Cardiac septum (tissue), 1 donor: Measurements from ENCODE around the gene SDK1. TPM values are rescaled to one million over a fixed set of nuclear protein-coding genes. Genes with fewer than 3 reads are reported as not detected.
"Not testable (repeated sequence)": the region's sequence is repeated elsewhere in the genome, so short reads cannot be mapped to it uniquely, and the experiment has no call there.

Source experiments
- DNase-seq: peaks from one replicate; pipeline ENCODE4 v3.0.0-alpha.2; 2020; ENCODE audit warnings: low spot score
- intact Hi-C: fragments of 100-400 bp; cut with DNase I; formaldehyde crosslinking; loops from one replicate; pipeline ENCODE4 v1.14.0; 2022
- total RNA-seq: library from RNA; stranded (reverse); fragmentation: NEBNext Ultra II Directional; extraction: Animal tissue kit (Norgen Biotek cat#: 25700); gene quantifications from one replicate; pipeline ENCODE4 v1.2.1, GENCODE V29; 2021
- donor health status: DM: no; HTN: no; CAD: no.

SDK1 gene
- total RNA-seq, 1 donor from 2014 or later, result 0.32 TPM

GRCh38 chr7:4241304-4241612 is 940.2 kb downstream of the SDK1 start:
- intact Hi-C loops, result no loop called here

DNA sequence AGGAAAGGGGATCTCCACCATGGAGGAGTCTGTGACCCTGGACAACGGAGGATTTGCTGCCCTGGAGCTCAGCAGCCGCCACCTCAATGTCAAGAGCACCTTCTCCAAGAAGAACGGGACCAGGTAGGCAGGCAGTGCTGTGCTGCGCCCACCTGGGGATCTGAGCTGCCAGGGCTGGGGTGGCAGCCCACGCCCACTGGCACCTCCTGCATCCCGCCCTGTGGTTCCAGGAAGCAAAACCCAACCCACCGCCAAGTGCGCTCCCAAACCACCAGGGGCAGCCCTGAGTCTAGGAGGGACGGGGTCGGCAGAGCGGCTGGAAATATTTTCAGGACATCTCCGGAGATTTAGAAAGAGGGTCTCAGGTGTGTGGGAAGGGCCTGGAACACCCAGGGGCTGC is 940.7 kb downstream of the SDK1 start:
- DNase-seq, result peak; percentile 51
- intact Hi-C loops, result no loop called here

More at GRCh38 chr7:4241304-4241612, 940.2 kb downstream of the SDK1 start:
- DNase-seq, result no peak

GRCh38 chr7:4242706-4243105 is 941.7 kb downstream of the SDK1 start:
- intact Hi-C loops, result no loop called here
- no peak for DNase-seq

DNA sequence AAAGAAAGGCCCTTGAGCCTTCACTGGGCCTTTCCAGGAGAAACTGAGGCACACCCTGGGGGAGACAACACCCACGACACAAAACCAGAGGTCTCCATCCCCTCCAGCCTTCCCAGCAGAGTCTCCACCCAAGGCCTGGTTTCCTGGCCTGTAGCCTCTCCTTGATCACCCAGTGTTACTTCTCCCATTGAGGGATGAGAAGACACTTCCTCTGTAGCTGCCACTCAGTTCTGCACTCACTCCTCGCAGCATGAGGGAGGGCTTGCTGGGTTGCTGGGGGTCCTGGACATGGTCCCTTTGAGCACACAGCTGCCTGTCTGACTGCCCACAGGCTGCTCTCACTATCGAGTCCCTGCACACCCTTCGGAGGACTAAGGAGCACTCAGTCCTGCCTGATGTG is 943.0 kb downstream of the SDK1 start:
- peak; percentile 29 for DNase-seq
- intact Hi-C loops, result no loop called here

DNA sequence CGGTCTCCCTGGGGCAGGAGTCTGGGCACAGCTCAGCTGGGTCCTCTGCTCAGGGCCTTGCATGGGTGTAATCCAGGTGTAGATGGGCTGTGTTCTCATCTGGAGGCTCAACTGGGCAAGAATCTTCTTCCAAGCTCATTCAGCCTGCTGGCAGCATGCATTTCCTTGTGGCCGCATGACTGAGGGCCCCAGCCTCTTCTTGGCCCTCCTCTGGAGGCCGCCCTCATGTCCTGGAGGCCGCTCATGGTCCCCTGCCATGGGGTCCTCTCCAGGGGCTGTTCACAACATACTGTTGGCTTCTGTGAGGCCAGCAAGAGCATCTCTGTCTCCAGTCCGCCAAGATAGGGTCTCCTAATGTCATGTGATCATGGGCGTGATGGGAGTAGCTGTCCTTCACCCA is 943.6 kb downstream of the SDK1 start:
- intact Hi-C loops, result no loop called here
- peak; percentile 67 for DNase-seq

GRCh38 chr7:4245135-4245865 is 944.2 kb downstream of the SDK1 start:
- intact Hi-C loops, result no loop called here
- DNase-seq, result peak; percentile 68

GRCh38 chr7:4245866-4246470 is 944.9 kb downstream of the SDK1 start:
- intact Hi-C loops, result no loop called here
- peak; percentile 66 for DNase-seq

DNA sequence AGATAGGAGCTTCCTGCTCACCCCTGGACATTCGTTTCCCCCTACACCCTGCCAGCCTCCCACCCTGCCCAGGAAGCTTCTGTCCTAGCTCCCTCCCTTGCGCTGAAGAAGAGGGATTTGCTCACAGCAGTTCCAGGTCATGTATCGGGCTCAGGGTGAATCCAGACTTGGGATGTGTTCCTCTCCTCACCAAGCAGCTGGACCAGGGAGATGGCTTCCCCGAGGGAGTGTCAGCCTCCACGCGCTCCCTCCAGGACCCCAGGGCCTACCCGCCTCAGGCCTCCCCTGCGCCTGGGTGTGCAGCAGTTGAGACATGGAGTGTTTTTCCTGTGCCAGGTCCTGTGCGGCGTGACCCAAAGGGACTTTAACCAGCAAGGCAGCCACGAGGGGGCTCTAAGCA is 945.5 kb downstream of the SDK1 start:
- peak; percentile 29 for DNase-seq

GRCh38 chr7:4247106-4247876 is 946.2 kb downstream of the SDK1 start:
- intact Hi-C loops, result no loop called here

More for the DNA sequence above, 945.5 kb downstream of the SDK1 start:
- intact Hi-C loops, result no loop called here

DNA sequence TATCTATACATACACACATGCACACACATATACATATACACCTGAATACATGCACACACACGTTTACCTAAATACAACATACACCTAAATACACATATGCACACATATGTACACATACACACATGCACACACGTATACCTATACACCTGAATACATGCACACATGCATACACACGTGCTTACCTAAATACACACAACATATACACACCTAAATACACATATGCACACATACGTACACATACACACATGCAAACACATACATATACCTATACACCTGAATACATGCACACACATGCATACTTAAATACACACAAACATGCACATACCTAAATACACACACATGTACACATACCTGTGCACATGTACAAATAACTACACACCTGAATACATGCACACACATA is 947.2 kb downstream of the SDK1 start:
- DNase-seq, result no peak
- intact Hi-C loops, result no loop called here

More at GRCh38 chr7:4247106-4247876, 946.2 kb downstream of the SDK1 start:
- DNase-seq, result peak; percentile 15

DNA sequence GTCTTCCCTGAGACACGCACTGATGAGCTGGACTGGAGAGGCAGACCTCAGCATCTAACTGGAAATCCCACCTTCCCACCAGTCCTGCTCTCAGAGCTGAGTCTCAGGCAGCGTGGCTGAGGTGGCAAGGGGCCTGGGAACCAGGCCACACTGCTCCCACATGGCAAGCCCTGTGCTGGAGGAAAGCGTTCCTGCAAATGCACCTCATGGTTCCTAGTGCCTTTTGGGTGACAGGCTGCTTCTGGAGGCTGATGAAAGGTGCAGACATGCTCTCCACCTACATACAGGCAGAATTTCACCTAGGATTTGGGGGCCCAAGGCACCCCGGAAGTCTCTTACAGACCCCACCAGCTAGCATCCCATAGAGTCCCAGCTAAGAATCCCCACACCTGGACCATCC is 948.2 kb downstream of the SDK1 start:
- DNase-seq, result peak; percentile 14
- intact Hi-C loops, result no loop called here

- intact Hi-C loops, result no loop called here
These were observed 954.3 kb downstream of the SDK1 start for GRCh38 chr7:4255336-4255735.

DNA sequence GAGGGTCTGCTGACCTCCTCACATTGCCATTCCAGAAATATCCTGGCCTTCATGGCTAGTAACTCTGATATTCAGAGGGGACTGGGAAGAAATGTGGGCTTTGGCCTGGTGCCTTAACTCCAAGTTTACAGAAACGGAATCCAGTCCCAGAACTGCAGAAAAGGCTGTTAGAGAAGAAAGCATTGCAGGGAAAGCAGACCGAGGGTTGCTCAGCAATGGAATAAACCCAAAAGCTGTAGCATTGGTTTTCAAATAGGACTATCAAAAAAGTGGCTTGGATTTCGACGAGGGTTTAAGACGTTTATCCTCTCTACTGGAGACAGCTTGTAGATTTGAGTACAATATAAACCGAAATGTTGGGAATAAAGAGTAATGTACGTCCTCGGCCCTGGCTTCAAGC is 955.2 kb downstream of the SDK1 start:
- no peak for DNase-seq
- intact Hi-C loops, result no loop called here

More at GRCh38 chr7:4255336-4255735, 954.3 kb downstream of the SDK1 start:
- DNase-seq, result peak; percentile 56

DNA sequence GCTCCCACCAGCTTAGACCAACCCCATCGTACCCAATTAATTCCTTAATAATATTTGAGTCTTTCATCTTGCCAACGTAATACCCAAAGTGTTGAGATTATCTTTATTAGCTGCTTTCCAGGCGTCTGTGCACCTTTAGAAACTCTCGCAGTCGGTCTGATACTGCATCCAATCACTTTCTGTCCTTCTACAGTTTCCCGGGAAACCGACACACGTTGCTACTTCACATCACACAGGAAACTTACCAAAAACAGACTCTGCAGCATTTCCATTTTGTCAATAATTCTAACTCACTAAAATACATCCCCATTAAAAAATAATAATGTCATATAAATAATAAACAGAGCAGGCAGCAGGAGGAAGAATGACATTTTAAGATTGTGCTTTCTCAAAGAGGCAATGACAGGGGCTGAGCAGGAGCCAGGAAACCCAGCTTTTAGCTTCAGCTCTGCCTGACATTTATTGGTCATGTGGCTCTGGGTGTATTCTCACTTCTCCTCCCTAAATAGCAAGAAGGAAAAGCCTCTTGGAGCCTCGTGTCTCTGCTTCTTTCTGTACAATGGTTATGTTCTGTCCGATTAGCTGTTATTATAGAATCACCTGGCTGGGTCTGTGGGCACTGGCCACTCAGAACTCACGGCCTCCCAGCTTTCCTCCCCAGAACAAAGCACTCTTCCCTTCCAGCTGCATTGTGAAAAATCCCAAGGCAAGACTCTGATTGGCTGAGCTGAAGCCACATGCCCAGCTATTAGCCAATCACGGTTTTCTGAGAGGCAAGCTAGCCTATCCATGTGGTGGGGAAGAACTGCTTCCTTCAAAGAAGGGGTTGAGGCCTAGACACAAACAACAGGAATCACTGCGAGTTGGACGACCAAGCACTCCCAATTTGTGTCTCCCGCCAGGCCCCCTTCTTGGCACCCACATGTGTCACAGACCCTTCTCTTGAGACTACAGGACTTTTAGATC is 956.4 kb downstream of the SDK1 start:
- peak; percentile 55 for DNase-seq
- intact Hi-C loops, result no loop called here

- DNase-seq, result peak; percentile 12
- intact Hi-C loops, result not testable (repeated sequence)
These were observed 959.1 kb downstream of the SDK1 start for GRCh38 chr7:4260116-4260515.

GRCh38 chr7:4260867-4261600 is 960.0 kb downstream of the SDK1 start:
- peak; percentile 65 for DNase-seq

GRCh38 chr7:4261601-4261960 is 960.5 kb downstream of the SDK1 start:
- intact Hi-C loops, result no loop called here

More at GRCh38 chr7:4260867-4261600, 960.0 kb downstream of the SDK1 start:
- intact Hi-C loops, result no loop called here

GRCh38 chr7:4264206-4264605 is 963.2 kb downstream of the SDK1 start:
- intact Hi-C loops, result not testable (repeated sequence)

More at GRCh38 chr7:4261601-4261960, 960.5 kb downstream of the SDK1 start:
- DNase-seq, result peak; percentile 41

GRCh38 chr7:4265066-4265465 is 964.0 kb downstream of the SDK1 start:
- DNase-seq, result peak; percentile 46
- intact Hi-C loops, result no loop called here

More at GRCh38 chr7:4264206-4264605, 963.2 kb downstream of the SDK1 start:
- not testable (repeated sequence) for DNase-seq
